Lung (tissue), 12 donors: ENCODE measurements around the gene TF. TPM values are rescaled to one million over a fixed set of nuclear protein-coding genes. Genes with fewer than 3 reads are reported as not detected.

ENCODE experiments used
- ATAC-seq: fragments of 200-7000 bp; cut with Tn5 transposase; one replicate; pipeline ENCODE4 v1.9.1; 2020; ENCODE audit warnings: moderate number of reproducible peaks; ENCODE audit not compliant: insufficient read depth, low FRiP score
- DNase-seq, 3 donors: peaks; one replicate each; pipeline ENCODE4 v3.0.0-alpha.2; 2013 to 2017
- H3K27ac ChIP-seq, 2 donors: one replicate each; pipeline ENCODE4 v1.5.1; 2013; ENCODE audit warnings: mild to moderate bottlenecking in 2 of 2, moderate library complexity in 2 of 2, control low read depth in 1 of 2, inconsistent platforms in 1 of 2, low read depth in 1 of 2, low read length in 1 of 2
- H3K27me3 ChIP-seq, 3 donors: one replicate each; pipeline ENCODE4 v1.5.1; 2013; ENCODE audit warnings: low read length in 2 of 3; ENCODE audit not compliant: control insufficient read depth in 3 of 3, insufficient read depth in 3 of 3
- H3K36me3 ChIP-seq, 4 donors: one replicate each; pipeline ENCODE4 v1.5.1; 2013; ENCODE audit warnings: low read length in 4 of 4, mild to moderate bottlenecking in 1 of 4, moderate library complexity in 1 of 4; ENCODE audit not compliant: control insufficient read depth in 4 of 4, insufficient read depth in 4 of 4
- H3K4me1 ChIP-seq, 5 donors: one replicate each; pipeline ENCODE4 v1.5.1; 2013; ENCODE audit warnings: low read length in 5 of 5, mild to moderate bottlenecking in 2 of 5, moderate library complexity in 1 of 5; ENCODE audit not compliant: control insufficient read depth in 5 of 5, insufficient read depth in 5 of 5
- H3K4me3 ChIP-seq: one replicate; pipeline ENCODE4 v1.5.1; 2013; ENCODE audit warnings: mild to moderate bottlenecking, control low read depth, moderate library complexity
- H3K9ac ChIP-seq, 2 donors: one replicate each; pipeline ENCODE4 v1.5.1; 2013; ENCODE audit warnings: low read length in 2 of 2, control low read depth in 1 of 2; ENCODE audit not compliant: insufficient read depth in 1 of 2
- H3K9me3 ChIP-seq, 4 donors: one replicate each; pipeline ENCODE4 v1.5.1; 2013; ENCODE audit warnings: low read length in 3 of 4, mild to moderate bottlenecking in 1 of 4, moderate library complexity in 1 of 4; ENCODE audit not compliant: control insufficient read depth in 4 of 4, insufficient read depth in 3 of 4
- WGBS, 2 donors: extraction: QIAGEN DNeasy Blood & Tissue Kit; methylation state at CpG; one replicate each; pipeline ENCODE4 v1.1.7; 2013; 5-methylcytosine and 5-hydroxymethylcytosine counted together
- polyA plus RNA-seq, 2 donors: library from polyadenylated mRNA; stranded (reverse); fragments of 200-250 nt; gene quantifications; one replicate each; pipeline ENCODE4 v1.2.1, GENCODE V29; 2013
- total RNA-seq, 2 donors: library from RNA; depleted of rRNA in 1 of 2; stranded (reverse); fragments of >200 nt in 1 of 2; gene quantifications; one replicate each; pipeline ENCODE4 v1.2.1, GENCODE V29; 2014 to 2021
- TF ChIP-seq, protein P1 (sequence below): IDR thresholded peaks from 2 replicates; pipeline ENCODE4 v1.5.1; 2012; ENCODE audit warnings: mild to moderate bottlenecking; ENCODE audit errors: control extremely low read depth, extremely low read depth
- donor health status: control.
- donor health status: control.
- donor health status: Bipolar disorder and iron deficiency.
- donor health status: healthy.
- donor health status: DM: yes; HTN: yes; CAD: no.

Gene TF
- total and polyA plus RNA-seq, 4 donors: 0.59 to 36.1 (median 15.7) TPM

DNA sequence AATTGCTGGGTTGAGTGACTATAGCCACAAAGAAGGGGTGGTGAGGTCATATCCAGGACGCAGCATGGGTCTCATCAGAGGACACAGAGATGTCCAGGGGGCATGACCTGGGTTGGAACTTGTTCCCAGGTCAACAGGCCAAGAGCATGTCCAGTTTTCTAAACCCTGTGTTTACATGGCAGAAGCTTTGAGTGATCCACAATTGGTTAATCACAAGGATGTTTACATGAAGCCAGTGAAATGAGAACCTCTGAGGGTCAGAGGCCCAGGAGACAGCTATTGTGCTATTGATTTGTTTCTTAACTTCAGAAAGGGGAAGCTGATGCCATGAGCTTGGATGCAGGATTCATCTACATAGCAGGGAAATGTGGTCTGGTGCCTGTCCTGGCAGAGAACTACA, 42.3 kb upstream of the TF start:
- H3K27ac ChIP-seq: no peak overlapping the region
- H3K9ac ChIP-seq: no peak overlapping the region
- peaks cover 0 to 3% (median 0%) of the 10 kb centered on the region in 5 donors for H3K4me1 ChIP-seq
- H3K9me3 ChIP-seq: peaks cover 0 to 2% (median 0%) of the 10 kb centered on the region in 4 donors
- TF ChIP-seq, protein P1, sequence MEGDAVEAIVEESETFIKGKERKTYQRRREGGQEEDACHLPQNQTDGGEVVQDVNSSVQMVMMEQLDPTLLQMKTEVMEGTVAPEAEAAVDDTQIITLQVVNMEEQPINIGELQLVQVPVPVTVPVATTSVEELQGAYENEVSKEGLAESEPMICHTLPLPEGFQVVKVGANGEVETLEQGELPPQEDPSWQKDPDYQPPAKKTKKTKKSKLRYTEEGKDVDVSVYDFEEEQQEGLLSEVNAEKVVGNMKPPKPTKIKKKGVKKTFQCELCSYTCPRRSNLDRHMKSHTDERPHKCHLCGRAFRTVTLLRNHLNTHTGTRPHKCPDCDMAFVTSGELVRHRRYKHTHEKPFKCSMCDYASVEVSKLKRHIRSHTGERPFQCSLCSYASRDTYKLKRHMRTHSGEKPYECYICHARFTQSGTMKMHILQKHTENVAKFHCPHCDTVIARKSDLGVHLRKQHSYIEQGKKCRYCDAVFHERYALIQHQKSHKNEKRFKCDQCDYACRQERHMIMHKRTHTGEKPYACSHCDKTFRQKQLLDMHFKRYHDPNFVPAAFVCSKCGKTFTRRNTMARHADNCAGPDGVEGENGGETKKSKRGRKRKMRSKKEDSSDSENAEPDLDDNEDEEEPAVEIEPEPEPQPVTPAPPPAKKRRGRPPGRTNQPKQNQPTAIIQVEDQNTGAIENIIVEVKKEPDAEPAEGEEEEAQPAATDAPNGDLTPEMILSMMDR: no peak
- 68 to 83% methylated on average over 1 of the region's 1 CpG for WGBS, 2 donors
- H3K27me3 ChIP-seq: no peaks in the 10 kb centered on the region
- no peak for ATAC-seq
- H3K4me3 ChIP-seq: no peak overlapping the region
- no peak for DNase-seq
- no peaks in the 10 kb centered on the region for H3K36me3 ChIP-seq

DNA sequence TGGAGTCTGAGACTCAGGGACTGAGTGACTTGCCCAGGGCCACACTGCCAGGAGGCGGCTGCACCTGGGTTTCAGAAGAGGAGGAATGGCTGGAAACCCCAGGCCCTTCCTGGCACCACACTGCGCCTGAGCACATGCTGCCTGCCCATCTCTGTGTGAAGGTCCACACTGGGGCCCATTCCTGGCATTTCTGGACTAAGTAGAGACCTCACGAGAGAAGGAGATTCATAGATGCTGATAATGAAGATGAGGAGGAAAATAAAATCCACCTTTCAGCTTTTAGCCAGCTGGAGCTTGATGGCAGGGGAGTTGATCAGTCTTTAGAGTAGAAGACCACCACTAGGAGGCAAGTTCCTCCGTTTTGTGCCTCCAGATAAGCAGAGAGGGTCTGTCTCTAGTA, 40.2 kb upstream of the TF start:
- WGBS, 2 donors: 86 to 95% methylated on average over 4 of the region's 4 CpGs
- H3K27ac ChIP-seq: no peak overlapping the region
- ATAC-seq (no peak), DNase-seq (no peak)
- no peaks in the 10 kb centered on the region for H3K36me3 ChIP-seq
- peaks cover 0 to 2% (median 0%) of the 10 kb centered on the region in 4 donors for H3K9me3 ChIP-seq
- H3K9ac ChIP-seq: no peak overlapping the region
- no peak overlapping the region for H3K4me3 ChIP-seq
- peaks cover 0 to 3% (median 0%) of the 10 kb centered on the region in 5 donors for H3K4me1 ChIP-seq
- TF ChIP-seq, protein P1: no peak
- no peaks in the 10 kb centered on the region for H3K27me3 ChIP-seq

DNA sequence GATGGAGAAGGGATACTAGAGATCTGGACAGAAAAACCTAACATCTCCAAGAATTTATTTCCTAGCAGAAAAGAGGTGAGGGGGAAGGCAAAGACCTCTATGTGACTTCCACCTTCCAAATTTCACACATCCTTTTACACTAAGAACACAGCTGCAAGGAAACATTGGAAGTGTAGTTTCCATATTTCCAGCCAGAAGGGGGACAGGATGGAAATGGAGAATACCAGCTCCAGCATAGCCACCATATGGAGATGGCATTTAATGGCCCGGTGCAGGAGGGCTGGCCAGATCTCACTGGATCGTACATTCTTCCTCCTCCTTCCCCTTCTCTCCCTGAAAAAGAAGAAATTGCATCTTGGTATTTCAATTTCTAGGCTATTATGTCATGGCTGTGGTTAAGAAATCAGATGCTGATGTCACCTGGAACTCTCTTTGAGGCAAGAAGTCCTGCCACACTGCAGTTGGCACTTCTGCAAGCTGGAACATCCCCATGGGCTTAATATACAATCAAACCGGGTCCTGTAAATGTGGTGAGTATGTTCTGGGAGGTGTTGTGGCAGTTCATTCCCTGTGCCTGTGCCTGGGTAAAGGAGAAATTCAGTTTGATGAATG, 36.9 kb upstream of the TF start:
- 73 to 82% methylated on average over 3 of the region's 3 CpGs for WGBS, 2 donors
- ATAC-seq: no peak
- H3K27me3 ChIP-seq: peaks cover 0 to 3% (median 0%) of the 10 kb centered on the region in 3 donors
- no peak overlapping the region for H3K9ac ChIP-seq
- TF ChIP-seq, protein P1: no peak
- no peak overlapping the region for H3K4me3 ChIP-seq
- no peaks in the 10 kb centered on the region for H3K4me1 ChIP-seq
- DNase-seq: no peak
- H3K9me3 ChIP-seq: no peaks in the 10 kb centered on the region
- no peaks in the 10 kb centered on the region for H3K36me3 ChIP-seq
- no peak overlapping the region for H3K27ac ChIP-seq

DNA sequence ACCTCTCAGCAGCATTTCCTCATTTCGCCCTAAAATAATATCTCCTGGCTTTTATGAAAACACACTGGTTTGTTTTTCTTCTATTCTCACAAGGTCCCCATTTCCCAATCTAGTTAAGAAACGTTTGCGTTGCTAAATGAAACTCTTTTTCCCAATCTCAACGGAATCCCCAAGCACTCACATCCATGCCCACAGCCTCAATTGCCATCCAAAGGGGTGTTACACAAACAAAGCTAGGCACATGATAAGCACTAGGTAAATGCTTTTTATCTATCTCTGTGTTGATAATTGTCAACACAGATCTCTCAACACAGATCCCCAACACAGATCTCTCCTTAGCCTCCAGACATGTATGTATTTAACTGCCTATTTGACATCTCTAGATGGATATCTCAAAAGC, 35.2 kb upstream of the TF start:
- ATAC-seq: no peak
- no peaks in the 10 kb centered on the region for H3K9me3 ChIP-seq
- no peak overlapping the region for H3K27ac ChIP-seq
- H3K4me1 ChIP-seq: no peaks in the 10 kb centered on the region
- H3K36me3 ChIP-seq: no peaks in the 10 kb centered on the region
- H3K27me3 ChIP-seq: peaks cover 0 to 3% (median 0%) of the 10 kb centered on the region in 3 donors
- no peak overlapping the region for H3K9ac ChIP-seq
- H3K4me3 ChIP-seq: no peak overlapping the region
- 47 to 66% methylated on average over 4 of the region's 4 CpGs for WGBS, 2 donors
- TF ChIP-seq, protein P1: no peak
- no peak for DNase-seq
